Measurements from ENCODE around the gene BCAR3.
A peak's percentile ranks its signal among the peaks of the same experiment; 100 is the strongest.

The BCAR3 gene

DNA sequence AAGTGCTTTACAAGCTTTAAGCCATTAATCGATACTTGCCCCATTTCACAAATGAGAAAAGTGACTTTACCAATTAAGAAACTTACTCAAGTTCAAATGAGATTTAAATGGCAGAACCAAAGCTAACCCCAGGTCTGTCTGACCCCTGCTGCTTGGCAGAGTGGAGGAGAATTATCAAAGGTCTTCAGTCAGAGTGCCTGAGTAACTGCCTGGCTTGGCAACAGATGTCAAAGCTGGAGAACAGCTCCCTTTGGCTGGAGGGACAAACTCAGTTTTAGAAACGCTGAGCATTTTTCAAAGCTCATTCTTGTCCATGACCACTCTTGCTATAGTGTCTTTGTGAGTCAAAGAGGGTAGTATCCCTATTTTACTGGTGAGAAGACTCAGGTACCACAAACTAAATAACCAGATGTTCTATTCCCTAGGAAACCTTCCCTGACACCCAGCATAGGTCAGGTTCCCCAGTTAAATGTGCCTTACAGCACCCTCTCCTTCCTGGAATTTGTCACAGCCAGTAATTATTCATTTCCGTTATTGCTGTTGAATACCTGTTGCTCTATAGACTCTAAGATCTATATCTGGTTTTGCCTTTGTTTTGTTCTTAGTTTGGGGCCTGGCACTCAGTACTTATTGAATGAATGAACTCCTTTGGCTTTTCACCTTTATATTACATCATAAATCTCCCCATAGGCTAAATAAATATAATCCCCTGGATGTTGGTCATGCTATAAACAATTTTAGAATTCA lies 5.0 kb upstream of the BCAR3 start:
- Histone ChIP-seq H3K36me3 (ENCODE audit: control insufficient read depth in 1 of 2, insufficient read depth in 2 of 2, low read length in 2 of 2) (no peaks in the 10 kb centered on the region), H4K91ac (ENCODE audit: low read depth, low read length) (no peak overlapping the region), H3K23ac (ENCODE audit: low read length) (no peak overlapping the region), H3K18ac (ENCODE audit: low read length) (no peak overlapping the region), H3K9me3 (ENCODE audit: insufficient read depth, low read depth, low read length) (no peaks in the 10 kb centered on the region), H2AK5ac (ENCODE audit: low read length) (no peak overlapping the region), H2BK12ac (ENCODE audit: low read length) (no peak overlapping the region), H3K4ac (ENCODE audit: low read depth, low read length) (no peak overlapping the region), H4K12ac (ENCODE audit: low read depth, low read length) (no peak overlapping the region), H3K4me2 (ENCODE audit: low read length) (no peak overlapping the region), H3K27me3 (ENCODE audit: insufficient read depth, low read length) (no peaks in the 10 kb centered on the region), H3K27ac (ENCODE audit: low read depth, low read length) (no peak overlapping the region), H2AFZ (ENCODE audit: insufficient read depth, low read length, poor library complexity) (no peak overlapping the region), H4K8ac (ENCODE audit: low read depth, low read length) (no peak overlapping the region), H2BK120ac (ENCODE audit: insufficient read depth, low read length, poor library complexity) (no peak overlapping the region), H3K79me1 (ENCODE audit: low read length) (peaks cover 4% of the 10 kb centered on the region), H3K14ac (ENCODE audit: low read length) (no peak overlapping the region), H3K4me1 (ENCODE audit: control insufficient read depth in 1 of 2, insufficient read depth in 2 of 2, low read length in 2 of 2) (peaks cover 2 to 4% of the 10 kb centered on the region in 2 experiments), H3K79me2 (ENCODE audit: control insufficient read depth, insufficient read depth, low read length, poor library complexity) (no peaks in the 10 kb centered on the region), H3K9ac (ENCODE audit: low read length) (peak overlapping the region; percentile 46), H2BK5ac (ENCODE audit: low read depth, low read length, poor library complexity) (no peak overlapping the region), H3K4me3 (ENCODE audit: low read depth, low read length) (no peak overlapping the region)
- WGBS (ENCODE audit: extremely low coverage, insufficient coverage, insufficient read length), result no CpG with 5 or more reads among the region's 3 CpGs
- no peak for DNase-seq

- no peaks in the 10 kb centered on the region for H3K27me3 ChIP-seq (ENCODE audit: insufficient read depth, low read length)
- H3K36me3 ChIP-seq (ENCODE audit: control insufficient read depth in 1 of 2, insufficient read depth in 2 of 2, low read length in 2 of 2), result no peaks in the 10 kb centered on the region
- no peak overlapping the region for H3K4me3 ChIP-seq (ENCODE audit: low read depth, low read length)
- no peak overlapping the region for H2AK5ac ChIP-seq (ENCODE audit: low read length)
- H3K14ac ChIP-seq (ENCODE audit: low read length), result no peak overlapping the region
- peaks cover 2 to 4% of the 10 kb centered on the region in 2 experiments for H3K4me1 ChIP-seq (ENCODE audit: control insufficient read depth in 1 of 2, insufficient read depth in 2 of 2, low read length in 2 of 2)
- WGBS (ENCODE audit: extremely low coverage, insufficient coverage, insufficient read length), result no CpG with 5 or more reads among the region's 1 CpG
- no peaks in the 10 kb centered on the region for H3K9me3 ChIP-seq (ENCODE audit: insufficient read depth, low read depth, low read length)
- H3K23ac ChIP-seq (ENCODE audit: low read length), result no peak overlapping the region
- H2BK120ac ChIP-seq (ENCODE audit: insufficient read depth, low read length, poor library complexity), result no peak overlapping the region
- H3K4ac ChIP-seq (ENCODE audit: low read depth, low read length), result no peak overlapping the region
- H2AFZ ChIP-seq (ENCODE audit: insufficient read depth, low read length, poor library complexity), result no peak overlapping the region
- H4K8ac ChIP-seq (ENCODE audit: low read depth, low read length), result no peak overlapping the region
- H3K27ac ChIP-seq (ENCODE audit: low read depth, low read length), result no peak overlapping the region
- no peak overlapping the region for H3K18ac ChIP-seq (ENCODE audit: low read length)
- H3K79me2 ChIP-seq (ENCODE audit: control insufficient read depth, insufficient read depth, low read length, poor library complexity), result peaks cover 7% of the 10 kb centered on the region
- DNase-seq, result no peak
- no peak overlapping the region for H4K91ac ChIP-seq (ENCODE audit: low read depth, low read length)
- H3K79me1 ChIP-seq (ENCODE audit: low read length), result peaks cover 12% of the 10 kb centered on the region
- no peak overlapping the region for H3K4me2 ChIP-seq (ENCODE audit: low read length)
- H2BK12ac ChIP-seq (ENCODE audit: low read length), result no peak overlapping the region
- H3K9ac ChIP-seq (ENCODE audit: low read length), result no peak overlapping the region
- no peak overlapping the region for H4K12ac ChIP-seq (ENCODE audit: low read depth, low read length)
- no peak overlapping the region for H2BK5ac ChIP-seq (ENCODE audit: low read depth, low read length, poor library complexity)
Observed at GRCh38 chr1:93685918-93686317, 4.3 kb upstream of the BCAR3 start.

- no peak overlapping the region for H3K4me3 ChIP-seq (ENCODE audit: low read depth, low read length)
- no peak overlapping the region for H3K4me2 ChIP-seq (ENCODE audit: low read length)
- peaks cover 3 to 7% of the 10 kb centered on the region in 2 experiments for H3K4me1 ChIP-seq (ENCODE audit: control insufficient read depth in 1 of 2, insufficient read depth in 2 of 2, low read length in 2 of 2)
- H3K36me3 ChIP-seq (ENCODE audit: control insufficient read depth in 1 of 2, insufficient read depth in 2 of 2, low read length in 2 of 2), result no peaks in the 10 kb centered on the region
- no peak overlapping the region for H3K23ac ChIP-seq (ENCODE audit: low read length)
- no CpG with 5 or more reads among the region's 2 CpGs for WGBS (ENCODE audit: extremely low coverage, insufficient coverage, insufficient read length)
- no peak overlapping the region for H2AK5ac ChIP-seq (ENCODE audit: low read length)
- no peak overlapping the region for H2BK12ac ChIP-seq (ENCODE audit: low read length)
- peaks cover 15% of the 10 kb centered on the region for H3K79me1 ChIP-seq (ENCODE audit: low read length)
- DNase-seq, result no peak
- no peak overlapping the region for H3K4ac ChIP-seq (ENCODE audit: low read depth, low read length)
- H3K14ac ChIP-seq (ENCODE audit: low read length), result no peak overlapping the region
- H4K8ac ChIP-seq (ENCODE audit: low read depth, low read length), result no peak overlapping the region
- H3K9ac ChIP-seq (ENCODE audit: low read length), result no peak overlapping the region
- no peak overlapping the region for H2AFZ ChIP-seq (ENCODE audit: insufficient read depth, low read length, poor library complexity)
- no peak overlapping the region for H3K18ac ChIP-seq (ENCODE audit: low read length)
- H4K91ac ChIP-seq (ENCODE audit: low read depth, low read length), result no peak overlapping the region
- no peaks in the 10 kb centered on the region for H3K27me3 ChIP-seq (ENCODE audit: insufficient read depth, low read length)
- peaks cover 14% of the 10 kb centered on the region for H3K79me2 ChIP-seq (ENCODE audit: control insufficient read depth, insufficient read depth, low read length, poor library complexity)
- no peak overlapping the region for H3K27ac ChIP-seq (ENCODE audit: low read depth, low read length)
- no peaks in the 10 kb centered on the region for H3K9me3 ChIP-seq (ENCODE audit: insufficient read depth, low read depth, low read length)
- no peak overlapping the region for H2BK120ac ChIP-seq (ENCODE audit: insufficient read depth, low read length, poor library complexity)
- H4K12ac ChIP-seq (ENCODE audit: low read depth, low read length), result no peak overlapping the region
- no peak overlapping the region for H2BK5ac ChIP-seq (ENCODE audit: low read depth, low read length, poor library complexity)
Observed at GRCh38 chr1:93683234-93683633, 1.6 kb upstream of the BCAR3 start.

DNA sequence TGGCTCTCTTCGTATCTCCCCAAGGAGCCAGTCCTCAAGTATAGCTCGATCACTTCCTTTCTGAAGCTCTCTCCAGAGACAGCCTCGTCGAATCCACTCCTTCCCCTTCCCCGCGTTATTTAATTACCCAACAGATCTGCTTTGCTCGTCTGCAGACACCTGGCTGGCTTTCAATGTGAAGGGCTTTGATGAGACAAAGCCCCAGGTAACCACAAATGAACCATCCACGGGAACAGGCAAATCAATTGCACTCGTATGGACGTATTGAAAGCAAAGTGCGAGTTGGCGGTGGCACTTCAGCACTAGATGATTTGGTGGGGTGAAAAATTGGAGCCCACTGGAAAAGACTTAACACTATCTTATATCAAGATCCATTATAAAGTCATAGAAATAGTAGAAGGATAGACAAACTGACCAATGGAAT lies 364 bp upstream of the BCAR3 start:
- H3K4me1 ChIP-seq (ENCODE audit: control insufficient read depth in 1 of 2, insufficient read depth in 2 of 2, low read length in 2 of 2), result peaks cover 3 to 9% of the 10 kb centered on the region in 2 experiments

More for the DNA sequence above, 364 bp upstream of the BCAR3 start:
- H3K79me1 ChIP-seq (ENCODE audit: low read length), result peaks cover 15% of the 10 kb centered on the region
- no peaks in the 10 kb centered on the region for H3K9me3 ChIP-seq (ENCODE audit: insufficient read depth, low read depth, low read length)
- H2BK120ac ChIP-seq (ENCODE audit: insufficient read depth, low read length, poor library complexity), result peak overlapping the region; percentile 70
- peak overlapping the region; percentile 16 for H4K12ac ChIP-seq (ENCODE audit: low read depth, low read length)
- DNase-seq, result no peak
- H3K79me2 ChIP-seq (ENCODE audit: control insufficient read depth, insufficient read depth, low read length, poor library complexity), result peaks cover 19% of the 10 kb centered on the region
- H3K18ac ChIP-seq (ENCODE audit: low read length), result peak overlapping the region; percentile 88
- H4K8ac ChIP-seq (ENCODE audit: low read depth, low read length), result peak overlapping the region; percentile 20
- H3K23ac ChIP-seq (ENCODE audit: low read length), result no peak overlapping the region
- no CpG with 5 or more reads among the region's 12 CpGs for WGBS (ENCODE audit: extremely low coverage, insufficient coverage, insufficient read length)
- H4K91ac ChIP-seq (ENCODE audit: low read depth, low read length), result peak overlapping the region; percentile 16
- H3K4me2 ChIP-seq (ENCODE audit: low read length), result peak overlapping the region; percentile 89
- peak overlapping the region; percentile 83 for H3K27ac ChIP-seq (ENCODE audit: low read depth, low read length)
- H3K4me3 ChIP-seq (ENCODE audit: low read depth, low read length), result peak overlapping the region; percentile 90
- peak overlapping the region; percentile 88 for H2AFZ ChIP-seq (ENCODE audit: insufficient read depth, low read length, poor library complexity)
- H3K27me3 ChIP-seq (ENCODE audit: insufficient read depth, low read length), result no peaks in the 10 kb centered on the region
- peak overlapping the region; percentile 10 for H3K4ac ChIP-seq (ENCODE audit: low read depth, low read length)
- peak overlapping the region; percentile 35 for H3K14ac ChIP-seq (ENCODE audit: low read length)
- peak overlapping the region; percentile 52 for H2BK12ac ChIP-seq (ENCODE audit: low read length)
- H2BK5ac ChIP-seq (ENCODE audit: low read depth, low read length, poor library complexity), result peak overlapping the region; percentile 88
- peak overlapping the region; percentile 15 for H3K9ac ChIP-seq (ENCODE audit: low read length)
- H3K36me3 ChIP-seq (ENCODE audit: control insufficient read depth in 1 of 2, insufficient read depth in 2 of 2, low read length in 2 of 2), result peaks cover 2 to 4% of the 10 kb centered on the region in 2 experiments
- H2AK5ac ChIP-seq (ENCODE audit: low read length), result no peak overlapping the region
